Activated CD8-positive, alpha-beta memory T cell treated with anti-CD3 and anti-CD28 coated beads, Interleukin-2, amount 50 U/mL, for 48 hours (primary cell): ENCODE measurements around the gene WBP2NL.

Experiments used
- DNase-seq: peaks from one replicate; pipeline ENCODE4 v3.0.0-alpha.2; 2020

WBP2NL gene

DNA sequence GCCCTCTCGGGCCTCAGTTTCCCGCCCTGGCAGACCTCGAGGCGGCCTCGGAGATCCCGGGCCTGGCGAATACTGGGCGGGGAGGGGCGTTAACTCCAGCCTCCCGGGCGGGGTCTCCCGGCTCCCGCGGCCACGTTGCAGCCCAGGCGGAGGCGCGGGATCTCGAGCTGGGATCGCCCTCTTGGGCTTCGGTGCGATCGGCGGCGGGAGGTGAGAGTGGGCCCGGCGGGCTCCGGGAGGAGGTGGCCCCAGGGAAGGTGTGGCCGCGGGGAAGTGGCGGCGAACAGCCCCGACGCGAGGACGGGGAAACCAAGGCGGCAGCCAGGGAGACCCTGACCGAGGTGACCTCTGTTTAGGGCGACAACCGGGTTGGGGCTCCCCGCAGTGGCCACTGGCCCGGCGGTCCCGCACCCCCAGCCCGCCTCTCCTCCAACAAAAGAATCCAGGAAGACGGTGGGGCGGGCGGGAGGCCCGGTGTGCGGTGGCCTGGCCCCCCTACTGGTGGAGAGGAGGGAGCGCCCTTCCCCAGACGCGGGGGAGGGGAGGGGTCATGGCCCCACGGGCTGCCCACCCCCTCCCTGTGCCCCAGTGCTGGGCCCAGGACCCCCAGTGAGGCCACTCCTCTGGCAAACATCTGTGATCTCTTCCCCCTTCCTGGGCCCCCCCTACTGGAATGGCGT, 75.7 kb downstream of the WBP2NL start, which contains the start of gene PHETA2:
Gene PHETA2 (plus strand): TSS at position 117 of the 680 bp plus-strand sequence. CDS start 3,046 bp downstream, outside the sequence.
- DNase-seq = peak; percentile 79

DNA sequence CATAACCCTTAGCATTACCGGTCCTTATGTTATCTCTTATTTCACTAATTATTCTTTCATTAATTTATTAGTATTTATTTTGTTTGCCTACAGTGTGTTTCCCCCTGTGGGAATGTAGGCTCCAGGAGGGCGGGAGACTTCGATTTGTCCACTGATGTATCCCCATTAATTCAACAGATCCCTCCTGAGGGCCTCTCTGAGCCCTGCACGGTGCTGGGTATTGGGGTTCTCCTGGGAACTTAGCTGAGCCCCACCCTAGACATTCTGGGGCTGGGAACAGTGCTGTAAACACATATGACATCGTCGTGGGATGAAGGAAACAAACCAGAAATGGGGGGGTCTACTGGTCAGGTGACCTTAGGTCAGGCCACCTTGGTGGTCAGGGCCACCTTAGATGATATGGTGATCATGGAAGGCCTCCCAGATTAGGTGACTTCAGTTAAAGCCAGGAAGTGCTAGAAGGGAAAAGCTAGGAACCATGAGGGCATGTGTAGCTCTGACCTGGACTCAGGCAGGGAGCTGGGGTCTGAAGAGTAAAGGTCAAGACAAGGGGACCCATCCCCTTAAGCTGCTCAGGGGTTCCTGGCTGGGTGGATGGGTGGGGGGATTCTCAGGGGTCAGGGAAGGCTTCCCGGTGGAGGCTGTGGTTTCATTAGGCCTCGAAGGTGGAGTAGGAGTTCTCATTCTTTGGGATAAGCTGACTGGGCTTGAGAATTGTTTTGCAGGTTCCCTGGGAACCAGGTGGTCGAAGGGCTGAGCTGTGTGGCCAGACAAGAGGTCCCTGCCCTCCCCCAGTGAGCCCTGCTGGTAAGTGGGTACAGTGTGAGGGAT, 76.5 kb downstream of the WBP2NL start:
- no peak for DNase-seq

DNA sequence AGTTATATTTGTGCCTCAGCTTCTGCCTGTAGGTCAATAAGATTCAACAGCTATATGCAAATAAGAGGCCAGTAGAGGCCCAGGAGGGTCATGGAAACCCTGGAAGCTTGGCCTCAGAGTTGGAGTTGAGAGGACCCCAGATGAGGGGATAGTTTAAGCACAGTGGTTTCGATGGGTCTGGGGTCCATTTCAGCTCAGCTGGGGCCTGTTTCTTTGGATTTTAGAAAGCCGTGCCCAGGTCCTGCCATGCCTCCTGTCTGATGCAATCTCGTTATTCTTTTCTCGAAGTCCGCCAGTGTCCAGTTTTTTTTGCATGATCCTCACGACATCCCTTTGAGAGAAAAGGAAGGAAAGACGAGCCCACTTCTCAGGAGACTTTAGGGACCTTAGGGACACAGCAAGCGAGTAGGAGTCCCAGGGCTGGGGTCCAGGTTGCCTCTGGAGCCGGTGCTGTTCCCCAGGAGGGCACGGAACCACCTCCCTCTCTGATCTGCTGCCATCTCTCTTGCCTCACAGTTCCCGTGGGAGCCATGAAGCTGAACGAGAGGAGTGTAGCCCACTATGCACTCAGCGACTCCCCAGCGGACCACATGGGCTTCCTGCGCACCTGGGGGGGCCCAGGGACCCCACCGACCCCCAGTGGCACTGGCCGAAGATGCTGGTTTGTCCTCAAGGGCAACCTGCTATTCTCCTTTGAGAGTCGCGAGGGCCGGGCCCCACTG, 78.3 kb downstream of the WBP2NL start:
- peak; percentile 50 for DNase-seq

DNA sequence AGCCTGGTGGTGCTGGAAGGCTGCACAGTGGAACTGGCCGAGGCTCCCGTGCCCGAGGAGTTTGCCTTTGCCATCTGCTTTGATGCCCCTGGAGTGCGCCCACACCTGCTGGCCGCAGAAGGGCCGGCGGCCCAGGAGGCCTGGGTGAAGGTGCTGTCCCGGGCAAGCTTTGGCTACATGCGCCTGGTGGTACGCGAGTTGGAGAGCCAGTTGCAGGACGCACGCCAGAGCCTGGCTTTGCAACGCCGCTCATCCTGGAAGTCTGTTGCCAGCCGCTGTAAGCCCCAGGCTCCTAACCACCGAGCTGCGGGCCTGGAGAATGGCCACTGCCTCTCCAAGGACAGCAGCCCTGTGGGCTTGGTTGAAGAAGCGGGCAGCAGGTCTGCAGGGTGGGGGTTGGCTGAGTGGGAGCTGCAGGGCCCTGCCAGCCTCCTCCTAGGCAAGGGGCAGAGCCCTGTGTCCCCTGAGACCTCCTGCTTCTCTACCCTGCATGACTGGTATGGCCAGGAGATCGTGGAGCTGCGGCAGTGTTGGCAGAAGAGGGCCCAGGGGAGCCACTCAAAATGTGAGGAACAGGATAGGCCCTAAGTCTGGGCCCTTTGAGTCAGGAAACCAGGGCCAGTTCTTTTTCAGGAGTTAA, 79.0 kb downstream of the WBP2NL start:
- peak; percentile 50 for DNase-seq
